GM21528 (cell line): ENCODE data around the gene STARD6.
"Not testable (repeated sequence)": the region's sequence is repeated elsewhere in the genome, so short reads cannot be mapped to it uniquely, and the experiment has no call there.

ENCODE experiments used
- ATAC-seq: cut with Tn5 transposase; IDR thresholded peaks from one replicate; pipeline ENCODE4 v1.9.1; 2021; ENCODE audit warnings: mild to moderate bottlenecking, moderate library complexity; ENCODE audit not compliant: unreplicated experiment, low FRiP score

The STARD6 gene

DNA sequence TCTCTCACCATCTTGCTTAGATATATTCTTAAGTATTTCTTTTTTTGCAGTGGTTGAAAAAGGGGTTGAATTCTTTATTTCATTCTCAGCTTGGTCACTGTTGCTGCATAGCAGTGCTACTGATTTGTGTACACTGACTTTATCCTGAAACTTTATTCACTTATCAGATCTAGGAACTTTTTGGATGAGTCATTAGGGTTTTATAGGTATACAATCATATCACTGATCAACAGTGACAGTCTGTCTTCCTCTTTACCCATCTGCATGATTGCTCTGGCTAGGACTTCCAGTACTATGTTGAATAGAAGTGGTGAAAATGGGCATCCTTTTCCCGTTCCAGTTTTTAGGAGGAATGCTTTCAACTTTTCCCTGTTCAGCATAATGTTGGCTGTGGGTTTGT lies 6.5 kb downstream of the STARD6 start:
- no peak for ATAC-seq

DNA sequence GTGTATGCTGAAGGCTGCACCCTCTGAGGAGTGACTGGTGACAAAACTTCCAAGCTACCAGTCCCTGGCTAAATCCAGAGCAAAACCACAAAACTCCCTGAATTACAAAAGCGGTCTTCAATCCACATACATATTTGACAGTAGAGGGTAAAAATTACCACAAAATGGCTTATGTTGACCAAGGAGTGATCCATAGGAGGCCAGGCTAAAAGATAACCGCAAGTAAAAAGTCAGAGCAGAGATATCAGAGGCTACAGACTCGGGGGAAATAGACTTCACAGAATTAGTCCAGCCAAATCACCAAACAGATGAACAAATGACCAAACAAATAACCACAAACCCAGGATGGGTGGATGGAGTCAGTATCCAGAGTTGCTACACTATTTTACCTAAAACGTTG lies 19.4 kb downstream of the STARD6 start:
- no peak for ATAC-seq

DNA sequence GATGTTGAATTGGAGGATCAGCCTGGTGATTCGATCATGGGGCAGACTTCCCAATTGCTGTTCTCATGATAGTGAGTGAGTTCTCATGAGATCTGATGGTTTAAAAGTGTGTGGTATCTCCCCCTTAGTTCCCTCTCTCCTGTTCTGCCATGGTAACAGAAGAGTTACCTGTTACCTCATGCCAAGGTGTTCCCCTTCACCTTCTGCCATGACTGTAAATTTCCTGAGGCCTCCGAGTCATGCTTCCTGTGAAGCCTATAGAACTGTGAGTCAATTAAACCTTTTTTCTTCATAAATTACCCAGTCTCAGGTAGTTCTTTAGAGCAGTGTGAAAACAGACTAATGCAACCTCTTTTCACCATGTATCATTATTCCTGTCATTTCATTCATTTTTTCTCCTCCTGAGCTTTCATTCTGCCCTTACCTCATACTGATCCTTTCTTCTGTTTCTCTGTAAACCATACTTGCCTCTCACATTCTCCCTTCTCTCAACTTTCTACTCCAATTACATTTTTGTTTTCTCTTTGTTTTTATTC lies 22.0 kb downstream of the STARD6 start:
- ATAC-seq = no peak

DNA sequence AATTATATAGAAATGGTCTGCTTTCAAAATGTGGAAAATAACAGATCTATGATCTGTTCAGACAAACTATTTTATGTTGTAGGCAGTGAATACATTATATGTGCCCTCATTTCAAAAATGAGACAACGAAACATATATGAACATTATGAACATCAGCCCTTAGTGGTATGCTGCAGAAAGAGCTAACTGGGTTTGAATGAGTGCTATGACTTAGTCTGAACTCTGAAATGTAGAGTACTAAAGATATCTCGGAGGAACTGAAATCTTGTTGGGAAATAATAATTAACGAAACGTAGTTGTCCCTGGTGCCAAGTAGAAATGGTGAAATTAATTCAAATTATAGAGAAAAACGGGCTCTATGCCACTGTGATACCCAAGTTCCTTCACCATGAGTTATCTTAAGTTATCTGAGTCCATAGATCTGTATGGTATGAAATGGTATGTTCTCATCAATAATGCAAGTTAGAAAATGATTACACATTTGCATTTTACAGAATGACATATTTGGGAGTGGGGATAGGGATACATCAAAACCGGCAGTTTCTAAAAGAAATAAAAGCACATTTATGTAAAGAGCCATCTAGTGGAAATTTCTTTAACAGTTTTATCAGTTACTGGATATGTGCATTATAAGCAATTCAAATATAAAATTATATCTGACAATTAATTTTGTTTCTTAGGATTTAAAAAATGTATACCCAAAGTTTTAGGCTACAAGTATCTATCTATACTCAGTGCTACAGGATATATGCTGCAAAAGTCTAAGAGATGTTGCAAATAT lies 26.7 kb downstream of the STARD6 start:
- ATAC-seq = no peak

DNA sequence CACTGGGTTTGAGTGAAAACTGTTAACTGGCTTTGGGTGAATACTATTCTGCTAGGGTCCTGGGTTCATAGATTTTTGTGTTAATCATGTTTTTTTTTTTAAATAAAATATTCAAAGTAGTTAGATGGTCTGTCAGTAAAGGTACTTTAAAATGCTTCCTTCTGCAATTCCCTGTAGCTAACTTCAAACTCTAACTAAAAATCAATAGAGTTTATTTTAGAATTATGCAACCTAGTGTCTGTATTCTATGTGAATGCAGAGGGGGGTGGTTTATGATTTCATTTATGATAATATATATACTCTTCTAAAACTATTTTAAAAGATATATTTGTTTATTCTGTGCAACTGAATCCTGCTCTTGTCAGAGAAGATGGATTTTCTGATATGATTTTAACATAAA lies 27.9 kb downstream of the STARD6 start:
- no peak for ATAC-seq

DNA sequence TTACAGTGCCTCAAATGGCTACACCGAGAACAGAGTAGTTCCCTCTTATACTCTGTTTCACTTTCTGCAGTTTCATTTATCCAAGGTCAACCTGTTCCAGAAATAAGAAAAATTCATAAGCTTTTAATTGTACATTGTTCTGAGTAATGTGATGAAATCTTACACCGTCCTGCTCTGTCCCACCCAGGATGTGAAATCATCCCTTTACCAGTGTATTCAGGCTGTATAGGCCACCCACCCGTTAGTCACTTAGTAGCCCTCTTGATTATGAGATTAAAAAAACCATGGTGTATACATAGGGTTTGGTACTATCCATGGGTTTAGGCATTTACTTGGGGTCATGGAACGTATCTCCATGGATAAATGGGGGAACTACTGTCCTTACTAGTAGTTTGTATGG lies 29.8 kb downstream of the STARD6 start:
- ATAC-seq = no peak

DNA sequence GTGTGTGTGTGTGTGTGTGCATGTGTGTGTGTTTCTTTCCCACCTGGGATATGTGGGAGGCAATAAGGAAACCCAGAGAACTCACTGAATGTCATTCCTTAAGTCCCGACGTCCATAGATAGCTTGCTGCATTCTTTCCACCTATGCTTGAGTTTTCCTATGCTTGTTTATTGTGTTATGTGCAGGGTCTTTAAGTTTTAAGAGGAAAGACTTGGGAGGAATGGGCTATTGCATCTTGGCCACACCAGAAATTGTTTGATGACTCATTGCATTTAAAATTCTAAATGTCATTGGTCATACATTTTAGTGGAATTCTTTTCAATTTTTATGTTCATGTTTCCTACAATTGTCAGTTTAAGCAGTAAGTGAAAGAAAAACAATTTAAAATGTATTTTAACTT lies 33.7 kb downstream of the STARD6 start:
- ATAC-seq = no peak

DNA sequence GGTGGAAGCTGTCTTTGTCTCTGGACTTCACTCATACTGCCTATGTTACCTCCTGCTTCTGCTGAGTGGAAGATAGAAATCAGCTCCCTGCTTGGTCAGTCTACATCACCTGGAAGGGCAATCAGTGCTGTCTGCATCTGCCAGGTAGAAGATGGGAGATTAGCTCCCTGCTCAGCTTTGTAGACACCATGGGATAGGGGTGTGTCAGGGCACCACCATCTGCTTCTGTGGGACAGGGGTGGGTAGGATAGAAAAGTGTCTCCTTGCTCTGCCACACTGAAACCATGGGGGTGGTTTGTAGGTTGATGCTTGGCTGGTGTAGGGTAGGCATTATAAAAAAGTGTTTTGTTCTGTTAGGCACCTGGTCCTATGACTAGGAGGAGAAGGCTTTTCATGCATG lies 34.1 kb downstream of the STARD6 start:
- ATAC-seq = no peak

DNA sequence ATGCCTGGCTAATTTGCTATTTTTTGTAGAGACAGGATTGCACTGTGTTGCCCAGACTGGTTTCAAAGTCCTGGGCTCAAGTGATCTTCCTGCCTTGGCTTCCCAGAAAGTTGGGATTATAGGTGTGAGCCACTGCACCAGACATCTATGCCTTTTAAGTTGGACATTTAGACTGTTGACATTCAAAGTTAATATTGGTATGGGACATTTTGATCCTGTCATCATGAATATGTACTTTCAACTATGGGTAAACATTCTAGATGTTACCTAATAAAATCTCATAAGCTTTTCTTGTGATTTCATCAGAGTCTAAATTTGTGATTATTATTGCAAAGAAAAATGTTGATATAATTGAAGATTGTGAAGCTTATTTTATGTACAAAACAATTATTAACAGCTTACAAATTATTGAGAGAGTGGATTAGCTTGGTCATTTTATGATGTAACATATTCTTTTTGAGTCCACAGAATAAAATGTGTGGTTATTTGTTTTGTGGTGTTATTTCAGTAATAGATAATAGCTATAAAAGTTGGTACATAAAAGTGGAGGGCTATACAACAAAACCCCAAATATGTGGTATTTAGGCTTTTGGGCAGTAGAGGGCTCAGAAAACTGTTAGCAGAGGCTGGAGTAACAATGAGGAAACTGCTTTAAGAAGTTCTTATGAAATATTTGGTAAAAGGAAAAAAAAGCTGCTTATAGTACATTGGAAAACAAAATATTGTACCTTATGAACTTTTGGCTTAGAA lies 41.4 kb downstream of the STARD6 start:
- no peak for ATAC-seq

DNA sequence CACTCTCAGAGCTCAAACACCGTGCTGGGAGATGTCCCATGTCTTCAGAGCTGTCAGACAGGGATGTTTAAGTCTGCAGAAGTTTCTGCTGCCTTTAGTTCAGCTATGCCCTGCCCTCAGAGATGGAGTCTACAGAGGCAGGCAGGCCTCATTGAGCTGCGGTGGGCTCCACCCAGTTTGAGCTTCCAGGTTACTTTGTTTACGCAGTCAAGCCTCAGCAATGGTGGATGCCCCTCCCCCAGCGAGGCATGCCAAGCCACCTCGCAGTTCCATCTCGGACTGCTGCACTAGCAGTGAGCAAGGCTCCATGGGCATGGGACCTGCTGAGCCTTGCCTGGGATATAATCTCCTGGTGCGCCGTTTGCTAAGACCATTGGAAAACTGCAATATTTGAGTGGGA lies 48.1 kb downstream of the STARD6 start:
- not testable (repeated sequence) for ATAC-seq

DNA sequence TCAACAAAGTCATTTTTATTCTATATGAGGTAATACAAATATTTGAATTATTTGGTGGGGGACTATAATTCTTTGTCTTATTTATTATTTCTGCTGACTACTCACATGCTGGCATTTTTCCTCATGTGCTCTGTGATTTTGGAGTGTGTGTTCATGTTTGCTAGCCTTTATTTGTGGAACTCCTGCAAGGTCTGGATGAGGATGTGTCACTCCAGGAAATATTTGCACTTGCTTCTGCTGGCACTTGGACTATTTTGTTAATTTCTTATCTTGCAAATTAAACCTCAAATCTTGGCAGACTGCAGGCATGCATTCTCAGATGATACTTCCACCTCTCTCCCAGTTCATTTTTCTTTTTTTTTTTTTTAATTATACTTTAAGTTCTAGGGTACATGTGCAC lies 54.2 kb downstream of the STARD6 start:
- no peak for ATAC-seq

DNA sequence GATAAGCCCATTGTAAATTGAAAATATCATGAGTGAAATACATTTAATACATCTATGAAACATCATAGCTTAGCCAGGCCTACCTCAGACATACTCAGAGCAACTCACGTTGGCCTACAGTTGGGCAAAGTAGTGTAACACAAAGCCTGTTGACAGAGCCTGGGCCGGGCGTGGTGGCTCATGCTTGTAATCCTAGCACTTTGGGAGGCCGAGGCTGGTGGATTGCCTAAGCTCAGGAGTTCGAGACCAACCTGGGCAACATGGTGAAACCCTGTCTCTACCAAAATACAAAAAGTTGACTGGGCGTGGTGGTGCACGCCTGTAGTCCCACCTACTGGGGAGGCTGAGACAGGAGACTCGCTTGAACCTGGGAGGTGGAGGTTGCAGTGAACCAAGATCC lies 58.7 kb downstream of the STARD6 start:
- not testable (repeated sequence) for ATAC-seq

DNA sequence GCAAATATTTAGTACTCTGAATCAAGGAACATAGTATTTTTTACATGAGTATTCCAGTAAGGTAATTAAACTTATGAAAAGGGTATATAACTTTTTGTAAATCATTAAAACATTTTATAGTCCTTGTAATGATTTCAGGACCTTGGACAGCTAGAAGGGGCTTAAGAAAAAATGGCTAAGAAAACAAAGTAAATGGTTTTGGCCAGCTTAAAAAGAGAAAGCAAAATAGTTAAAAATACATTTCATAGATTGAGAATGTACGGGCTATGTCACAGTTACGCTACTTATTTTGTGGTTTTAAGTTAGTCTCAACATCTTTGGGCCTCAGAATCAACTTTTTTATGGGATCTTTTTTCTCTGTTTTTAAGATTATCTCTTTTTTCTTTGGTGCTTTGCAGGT lies 61.6 kb downstream of the STARD6 start:
- ATAC-seq = no peak

DNA sequence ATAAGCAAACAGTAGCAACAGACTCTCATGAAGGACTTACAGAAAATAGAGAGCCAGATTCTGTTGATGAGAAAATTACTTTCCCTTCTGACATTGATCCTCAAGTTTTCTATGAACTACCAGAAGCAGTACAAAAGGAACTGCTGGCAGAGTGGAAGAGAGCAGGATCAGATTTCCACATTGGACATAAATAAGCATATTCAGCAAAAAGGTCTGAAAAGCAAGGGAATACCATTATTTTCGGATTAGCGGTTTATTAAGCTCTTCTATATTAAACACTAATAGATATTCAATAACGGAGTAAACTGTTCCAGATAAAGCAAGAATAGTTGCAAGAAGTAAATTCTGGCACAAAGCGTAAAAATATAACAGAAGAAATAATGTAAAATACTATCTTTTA lies 63.4 kb downstream of the STARD6 start:
- no peak for ATAC-seq

DNA sequence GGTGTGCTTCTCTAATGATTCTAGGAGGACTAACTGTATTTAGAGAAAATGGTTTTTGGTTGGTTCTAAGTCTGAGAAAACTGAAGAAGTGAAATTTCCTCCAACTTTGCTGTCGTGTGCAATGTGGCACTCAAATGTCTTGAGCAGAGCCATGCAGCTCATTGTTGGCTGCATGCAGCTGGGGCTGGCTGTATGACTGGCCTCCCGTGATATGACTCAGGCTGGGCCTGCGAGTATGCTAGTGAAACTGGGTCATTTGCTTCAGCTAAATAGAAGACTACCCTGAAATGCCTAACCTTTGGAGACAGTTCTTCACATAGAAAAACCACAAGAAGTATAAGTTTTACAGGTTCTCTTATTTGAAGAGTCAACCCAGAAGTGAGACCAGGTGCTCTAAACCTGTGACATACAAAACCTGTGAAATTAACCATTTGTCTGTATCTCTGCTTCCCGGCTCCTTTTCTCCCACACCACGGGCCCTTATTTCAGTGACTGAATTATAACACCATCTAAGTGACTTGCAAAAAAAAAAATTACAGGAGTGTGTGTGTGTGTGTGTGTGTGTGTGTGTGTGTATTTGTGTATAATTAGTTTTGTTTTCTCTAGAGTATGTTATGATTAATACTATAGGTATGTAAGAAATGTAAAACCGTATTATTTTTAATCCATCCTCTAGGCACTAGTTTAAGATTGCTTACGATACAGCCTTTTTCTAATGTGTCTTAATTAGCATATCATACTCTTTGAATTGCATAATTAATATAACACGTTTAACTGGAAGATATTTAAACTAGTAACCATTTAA lies 72.5 kb downstream of the STARD6 start:
- peak; percentile 100 for ATAC-seq

DNA sequence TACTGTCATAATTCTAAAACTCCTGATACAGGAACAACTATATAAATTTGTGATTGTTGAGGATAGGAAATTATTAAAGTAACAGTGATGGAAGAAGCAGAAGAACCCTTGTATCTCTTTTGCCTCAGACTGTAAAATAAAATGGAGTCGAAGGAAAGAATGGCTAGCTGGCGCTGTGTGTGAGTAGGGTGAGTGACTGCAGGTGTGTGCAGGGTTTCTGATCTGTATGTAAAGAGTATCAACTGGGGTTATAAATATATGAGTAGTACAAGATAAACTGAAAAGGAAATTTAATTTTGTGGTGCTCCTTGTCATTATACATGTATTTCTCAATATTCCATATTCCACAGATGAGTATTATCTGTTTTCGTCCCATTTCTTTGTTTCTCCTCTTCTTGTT lies 73.1 kb downstream of the STARD6 start:
- ATAC-seq = peak; percentile 38

DNA sequence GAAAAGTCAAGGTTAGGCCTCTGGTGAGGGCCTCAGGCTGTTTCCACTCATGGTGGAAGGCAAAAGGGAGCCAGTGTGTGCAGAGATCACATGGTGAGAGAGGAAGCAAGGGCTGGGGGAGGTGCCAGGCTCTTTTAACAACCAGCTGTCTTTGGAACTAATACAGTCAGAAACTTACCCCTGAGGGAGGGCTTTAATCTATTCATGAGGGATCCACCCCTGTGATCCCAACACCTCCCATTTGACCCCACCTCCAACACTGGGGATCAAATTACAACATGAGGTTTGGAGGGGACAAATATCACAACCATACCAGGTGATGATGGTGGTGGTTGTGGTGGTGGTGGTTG lies 77.5 kb downstream of the STARD6 start:
- no peak for ATAC-seq

DNA sequence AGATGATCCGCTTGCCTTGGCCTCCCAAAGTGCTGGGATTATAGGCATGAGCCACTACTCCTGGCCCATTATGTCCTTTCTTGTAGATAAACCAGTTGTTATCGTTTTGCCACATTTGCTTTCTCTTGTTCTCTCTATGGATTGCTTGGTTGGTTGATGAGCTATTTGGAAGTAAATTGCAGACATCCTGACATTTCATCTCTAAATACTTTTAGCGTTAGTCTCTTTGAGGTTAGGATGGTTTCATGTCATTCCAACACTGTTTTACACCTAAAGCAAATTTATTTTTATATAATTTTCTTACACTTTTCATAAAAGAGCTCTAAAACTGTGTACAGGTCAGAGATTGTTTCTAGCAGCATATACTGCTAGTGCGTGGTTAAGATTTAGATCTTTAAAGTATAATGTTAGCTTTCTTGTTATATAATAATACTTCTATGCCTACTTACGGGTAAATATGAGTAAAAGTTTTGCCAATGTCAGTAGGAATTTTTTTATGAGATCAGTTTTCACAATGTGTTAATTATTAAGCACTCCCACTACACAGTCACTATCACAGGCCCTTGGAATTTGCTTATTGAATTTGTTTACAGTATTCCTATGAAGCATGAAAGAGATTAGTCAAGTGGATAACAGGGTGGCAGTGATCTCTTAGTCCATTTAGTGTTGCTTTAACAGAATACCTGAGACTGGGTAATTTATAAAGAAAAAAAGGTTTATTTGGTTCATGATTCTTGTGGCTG lies 78.0 kb downstream of the STARD6 start:
- ATAC-seq = no peak

DNA sequence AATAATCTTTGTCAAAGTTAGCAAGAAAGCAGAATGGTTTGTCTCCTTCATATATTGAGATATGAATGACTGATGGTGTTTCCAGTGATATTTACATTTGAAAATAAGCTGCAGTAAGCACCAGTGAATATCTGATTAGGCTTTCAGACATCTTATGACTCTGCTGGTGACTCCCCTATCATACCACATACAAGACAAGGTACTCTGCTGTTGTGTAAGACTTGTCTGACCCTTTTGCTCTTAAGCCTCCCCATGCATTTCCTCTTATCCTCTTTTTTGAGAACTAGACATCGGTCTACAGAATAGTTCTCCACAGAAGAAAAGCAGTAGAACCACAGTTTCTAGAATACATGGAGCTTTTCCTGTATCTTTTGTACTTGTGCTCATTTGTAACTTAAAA lies 79.0 kb downstream of the STARD6 start:
- ATAC-seq = no peak

DNA sequence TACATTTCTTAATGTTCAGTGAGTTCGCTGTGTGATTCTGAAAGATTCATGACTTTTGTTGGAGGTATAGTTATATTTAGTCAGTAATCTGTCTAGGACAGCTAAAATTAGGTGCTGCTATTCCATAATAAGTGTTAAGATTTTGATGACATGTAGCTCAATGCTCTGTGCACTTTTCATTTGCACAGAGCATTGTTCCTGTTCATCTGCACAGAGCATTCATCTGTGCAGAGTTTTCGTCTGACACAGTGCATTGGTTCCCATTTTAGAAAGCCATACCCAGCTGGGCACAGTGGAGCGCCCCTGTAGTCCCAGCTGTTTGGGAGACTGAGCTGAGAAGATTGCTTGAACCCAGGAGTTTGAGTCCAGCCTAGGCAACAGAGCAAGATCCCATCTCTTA lies 79.8 kb downstream of the STARD6 start:
- no peak for ATAC-seq
